GM18526 (cell line): ENCODE data around the gene DPPA5.

Experiments used
- POLR2A ChIP-seq: IDR thresholded peaks from 3 replicates; pipeline ENCODE4 v1.6.1; 2011; ENCODE audit not compliant: insufficient read length; ENCODE audit errors: extremely low read depth

The DPPA5 gene

GRCh38 chr6:73353636-73354593 lies at the start of gene DPPA5:
DPPA5 (minus strand) TSS chr6:73354276; CDS start chr6:73354225, 51 bp downstream.
- TF ChIP-seq POLR2A, result no peak

- no peak for TF ChIP-seq POLR2A
Measured at GRCh38 chr6:73400656-73401055, 46.6 kb upstream of the DPPA5 start.

- TF ChIP-seq POLR2A, result no peak
Measured at GRCh38 chr6:73395875-73396274, 41.8 kb upstream of the DPPA5 start.

GRCh38 chr6:73394577-73395354 lies 40.7 kb upstream of the DPPA5 start, which contains the start of gene DDX43:
DDX43 (plus strand) TSS chr6:73394828; CDS start chr6:73394906, 78 bp downstream.
- TF ChIP-seq POLR2A, result no peak

- TF ChIP-seq POLR2A, result no peak
Measured at GRCh38 chr6:73393278-73393677, 39.2 kb upstream of the DPPA5 start.

- no peak for TF ChIP-seq POLR2A
Measured at GRCh38 chr6:73391675-73392074, 37.6 kb upstream of the DPPA5 start.

GRCh38 chr6:73389854-73390253 lies 35.8 kb upstream of the DPPA5 start:
- no peak for TF ChIP-seq POLR2A

GRCh38 chr6:73388800-73389512 lies 34.9 kb upstream of the DPPA5 start:
- peak; percentile 30 for TF ChIP-seq POLR2A

GRCh38 chr6:73388433-73388799 lies 34.3 kb upstream of the DPPA5 start:
- no peak for TF ChIP-seq POLR2A

- no peak for TF ChIP-seq POLR2A
Measured at GRCh38 chr6:73382462-73383113, 28.5 kb upstream of the DPPA5 start.

GRCh38 chr6:73377225-73377624 lies 23.1 kb upstream of the DPPA5 start:
- TF ChIP-seq POLR2A, result no peak

- no peak for TF ChIP-seq POLR2A
Measured at GRCh38 chr6:73375216-73375615, 21.1 kb upstream of the DPPA5 start.

GRCh38 chr6:73372516-73372915 lies 18.4 kb upstream of the DPPA5 start:
- TF ChIP-seq POLR2A, result no peak

GRCh38 chr6:73371984-73372383 lies 17.9 kb upstream of the DPPA5 start:
- TF ChIP-seq POLR2A, result no peak

GRCh38 chr6:73369563-73369962 lies 15.5 kb upstream of the DPPA5 start, which contains the start of gene OOEP:
OOEP (minus strand) TSS chr6:73369897; CDS start chr6:73369792, 105 bp downstream.
- no peak for TF ChIP-seq POLR2A
